Measurements from ENCODE around the gene BMPR1B. TPM values are rescaled to one million over a fixed set of nuclear protein-coding genes. Genes with fewer than 3 reads are reported as not detected.

The BMPR1B gene
- total and polyA plus RNA-seq, 2 of the 4 experiments (the other 2 are of a cell fraction): 0.24 to 0.90 TPM

GRCh38 chr4:95190751-95191436, 433.1 kb downstream of the BMPR1B start:
- no peak overlapping the region for H3K27ac ChIP-seq (ENCODE audit: insufficient read depth, low read length)
- ATAC-seq (ENCODE audit: low read depth) (no peak), DNase-seq (no peak)
- no peak overlapping the region for H4K5ac ChIP-seq (ENCODE audit: low read depth, low read length)
- no peaks in the 10 kb centered on the region for H3K9me3 ChIP-seq (ENCODE audit: control insufficient read depth, insufficient read depth, low read length)
- H3K36me3 ChIP-seq (ENCODE audit: control insufficient read depth, insufficient read depth, low read length): no peaks in the 10 kb centered on the region
- no peak overlapping the region for H3K9ac ChIP-seq (ENCODE audit: low read depth, low read length)
- H3K79me1 ChIP-seq (ENCODE audit: low read depth in 1 of 2, low read length in 2 of 2): no peaks in the 10 kb centered on the region
- no peaks in the 10 kb centered on the region for H3K9me1 ChIP-seq (ENCODE audit: insufficient read depth, low read length)
- in situ Hi-C loops (cut with MboI; ENCODE audit: low sequenced_read_pairs): no loop called here
- H3K4me3 ChIP-seq (ENCODE audit: insufficient read depth, low read depth, low read length): no peak overlapping the region
- ChIA-PET POLR2A (ENCODE audit: unreplicated experiment) (no interaction called here), CTCF (no interaction called here)
- H3K4me1 ChIP-seq (ENCODE audit: control insufficient read depth, insufficient read depth, low read length): no peaks in the 10 kb centered on the region
- intact Hi-C loops (cut with micrococcal nuclease): no loop called here
- H3K4me2 ChIP-seq (ENCODE audit: low read depth, low read length): no peak overlapping the region
- dilution Hi-C loops (cut with HindIII; ENCODE audit: low sequenced_read_pairs, unreplicated experiment): no loop called here
- no peak overlapping the region for H3K14ac ChIP-seq (replicated peaks; ENCODE audit: low read depth, low read length)
- no TSS peak for BruUV-seq (replicated peaks)
- no peak overlapping the region for H2BK15ac ChIP-seq (ENCODE audit: low read depth, low read length)
- no peak overlapping the region for H2BK120ac ChIP-seq (ENCODE audit: low read depth, low read length)
- H2AK5ac ChIP-seq (ENCODE audit: low read depth, low read length): no peak overlapping the region
- no peak overlapping the region for H4K91ac ChIP-seq (ENCODE audit: insufficient read depth, low read depth, low read length)
- H2AK9ac ChIP-seq (replicated peaks; ENCODE audit: low read depth, low read length, poor library complexity): no peak overlapping the region
- H4K20me1 ChIP-seq (ENCODE audit: insufficient read depth, low read length): no peaks in the 10 kb centered on the region
- TF ChIP-seq POLR2A (IDR thresholded peaks at IDR 0.05; ENCODE audit: low read depth, low read length): no peak
- TF ChIP-seq BHLHE40 (IDR thresholded peaks at IDR 0.05; ENCODE audit: low read depth, low read length): no peak
- no peak for TF ChIP-seq RAD21 (IDR thresholded peaks at IDR 0.05; ENCODE audit: low read length)
- no peak for TF ChIP-seq USF2 (IDR thresholded peaks at IDR 0.05; ENCODE audit: low read depth, low read length)
- no peak for TF ChIP-seq SMC3 (IDR thresholded peaks at IDR 0.05; ENCODE audit: low read depth, low read length)
- no peak for TF ChIP-seq RFX5 (IDR thresholded peaks at IDR 0.05; ENCODE audit: low read depth, low read length)
- no peak for TF ChIP-seq CHD1 (IDR thresholded peaks at IDR 0.05; ENCODE audit: low read depth, low read length)
- TF ChIP-seq RCOR1 (IDR thresholded peaks at IDR 0.05; ENCODE audit: insufficient replicate concordance, low read length): no peak
- no peak for TF ChIP-seq MXI1 (IDR thresholded peaks at IDR 0.05; ENCODE audit: borderline replicate concordance, low read depth, low read length)
- TF ChIP-seq ELK1 (IDR thresholded peaks at IDR 0.05; ENCODE audit: borderline replicate concordance, low read depth, low read length): no peak
- TF ChIP-seq FOS (IDR thresholded peaks at IDR 0.05; ENCODE audit: low read depth, low read length): no peak
- TF ChIP-seq CEBPB (IDR thresholded peaks at IDR 0.05; ENCODE audit: low read depth, low read length): no peak
- no peak for TF ChIP-seq MAZ (IDR thresholded peaks at IDR 0.05; ENCODE audit: borderline replicate concordance, low read depth, low read length)
- peaks cover 2% of the 10 kb centered on the region; the same call in 1 of the 2 replicates for H3K27me3 ChIP-seq (ENCODE audit: control insufficient read depth, insufficient read depth, low read length)
- no peak overlapping the region for H3K4ac ChIP-seq (ENCODE audit: low read depth, low read length)
- no peak overlapping the region for H2BK20ac ChIP-seq (ENCODE audit: low read depth, low read length)
- no peak overlapping the region for H3K56ac ChIP-seq (ENCODE audit: extremely low read depth, insufficient read depth, low read length)
- 38% methylated on average over 2 of the region's 9 CpGs; no CpG with 5 or more reads in 1 of the 2 experiments for WGBS, 2 experiments (ENCODE audit: extremely low coverage in 2 of 2, insufficient read length in 1 of 2)
- H2AFZ ChIP-seq (replicated peaks; ENCODE audit: low read length, poor library complexity): peak overlapping the region; percentile 51
- H4K8ac ChIP-seq (ENCODE audit: low read depth in 2 of 2, low read length in 2 of 2): no peak overlapping the region
- no peak overlapping the region for H3K18ac ChIP-seq (ENCODE audit: low read depth, low read length)
- no peak overlapping the region for H3K23ac ChIP-seq (ENCODE audit: low read depth, low read length)
- H2BK5ac ChIP-seq (ENCODE audit: low read depth, low read length, poor library complexity, severe bottlenecking): no peak overlapping the region

All from IMR-90 (cell line).